Measurements from ENCODE around the gene TDRD12.

- TF ChIP-seq CTCF (conservative IDR thresholded peaks at IDR 0.05 in 1 of 2, IDR thresholded peaks at IDR 0.05 in 1 of 2; ENCODE audit: low read depth in 1 of 2, low read length in 2 of 2) (no peak), EZH2 (IDR thresholded peaks at IDR 0.05; ENCODE audit: low read length, missing control alignments) (no peak)
Measured at GRCh38 chr19:32743447-32743846, 23.9 kb downstream of the TDRD12 start.

All from fibroblast of lung (primary cell).